ENCODE results near the gene SEMA6D.

- TF ChIP-seq CTCF (IDR thresholded peaks at IDR 0.05 in 2 of 3, conservative IDR thresholded peaks at IDR 0.05 in 1 of 3; ENCODE audit: control insufficient read depth in 2 of 3, extremely low read depth in 1 of 3, insufficient read depth in 1 of 3, low read depth in 3 of 3, low read length in 3 of 3) (no peak), POLR2AphosphoS5 (IDR thresholded peaks at IDR 0.05; ENCODE audit: low read length) (no peak)
These were observed 78.6 kb downstream of the SEMA6D start for GRCh38 chr15:47795864-47796263.
